HEK293T (cell line): ENCODE results near the gene P3H2.

ENCODE experiments used
- CTCF ChIA-PET: fragments of 350-600 bp; formaldehyde crosslinking; extraction: SDS; loops from one replicate; lab custom pipeline; 2021; ENCODE audit warnings: antibody characterized with exemption, inconsistent platforms; lab: Yijun Ruan, JAX
- POLR2A ChIA-PET: fragments of 350-600 bp; formaldehyde crosslinking; extraction: SDS; loops from one replicate; lab custom pipeline; 2020; ENCODE audit warnings: antibody characterized with exemption, inconsistent platforms; lab: Yijun Ruan, JAX
- DNase-seq: peaks from one replicate; pipeline ENCODE4 v3.0.0; 2012; ENCODE audit warnings: mixed read lengths; ENCODE audit errors: extremely low spot score
- ARNT ChIP-seq: fragments of 450-650 bp; IDR thresholded peaks from 2 replicates; pipeline ENCODE4 v1.6.1; 2017; ENCODE audit warnings: mild to moderate bottlenecking
- BHLHE40 ChIP-seq: fragments of 450-650 bp; IDR thresholded peaks from 2 replicates; pipeline ENCODE4 v1.6.1; 2016; ENCODE audit warnings: mild to moderate bottlenecking, moderate library complexity, borderline replicate concordance
- CTBP1 ChIP-seq: fragments of 450-650 bp; IDR thresholded peaks from 2 replicates; pipeline ENCODE4 v1.6.1; 2016; ENCODE audit warnings: borderline replicate concordance
- ELF4 ChIP-seq: fragments of 450-650 bp; IDR thresholded peaks from 2 replicates; pipeline ENCODE4 v1.6.1; 2017; ENCODE audit warnings: antibody characterized with exemption
- FOXA1 ChIP-seq: fragments of 450-650 bp; IDR thresholded peaks from 2 replicates; pipeline ENCODE4 v1.6.1; 2016; ENCODE audit warnings: mild to moderate bottlenecking
- FOXK2 ChIP-seq: fragments of 450-650 bp; IDR thresholded peaks from 2 replicates; pipeline ENCODE4 v1.6.1; 2016; ENCODE audit warnings: mild to moderate bottlenecking
- FOXM1 ChIP-seq: fragments of 450-650 bp; IDR thresholded peaks from 2 replicates; pipeline ENCODE4 v1.6.1; 2017; ENCODE audit warnings: mild to moderate bottlenecking, borderline replicate concordance
- HDGF ChIP-seq: fragments of 450-650 bp; IDR thresholded peaks from 2 replicates; pipeline ENCODE4 v1.6.1; 2017; ENCODE audit warnings: antibody characterized with exemption, borderline replicate concordance
- L3MBTL2 ChIP-seq: fragments of 450-650 bp; conservative IDR thresholded peaks from 2 replicates; pipeline ENCODE4 v1.6.1; 2016; ENCODE audit warnings: mild to moderate bottlenecking
- LEF1 ChIP-seq: fragments of 450-650 bp; IDR thresholded peaks from 2 replicates; pipeline ENCODE4 v1.6.1; 2017; ENCODE audit warnings: mild to moderate bottlenecking, borderline replicate concordance
- NFRKB ChIP-seq: fragments of 450-650 bp; IDR thresholded peaks from 2 replicates; pipeline ENCODE4 v1.6.1; 2016; ENCODE audit warnings: mild to moderate bottlenecking, moderate library complexity
- PKNOX1 ChIP-seq: fragments of 450-650 bp; IDR thresholded peaks from 2 replicates; pipeline ENCODE4 v1.6.1; 2016
- SP1 ChIP-seq: fragments of 450-650 bp; IDR thresholded peaks from 2 replicates; pipeline ENCODE4 v1.6.1; 2017
- SUZ12 ChIP-seq: fragments of 450-650 bp; IDR thresholded peaks from 2 replicates; pipeline ENCODE4 v1.6.1; 2016; ENCODE audit warnings: mild to moderate bottlenecking
- TARDBP ChIP-seq: fragments of 450-650 bp; IDR thresholded peaks from 2 replicates; pipeline ENCODE4 v1.6.1; 2016
- ZNF384 ChIP-seq: fragments of 450-650 bp; IDR thresholded peaks from 2 replicates; pipeline ENCODE4 v1.6.1; 2016

Gene P3H2

GRCh38 chr3:190048932-190049441, 71.7 kb downstream of the P3H2 start:
- CTCF ChIA-PET: no interaction called here

GRCh38 chr3:190044974-190045373, 75.7 kb downstream of the P3H2 start:
- ChIA-PET CTCF (interaction anchor here (0.7 kb wide), 1 partner anchor 39 kb away, joined by 3 read pairs; no protein-coding TSS in a partner anchor), POLR2A (no interaction called here)
- TF ChIP-seq SP1 (no peak), FOXA1 (no peak)
- DNase-seq: no peak

More at GRCh38 chr3:190048932-190049441, 71.7 kb downstream of the P3H2 start:
- TF ChIP-seq HDGF (no peak), ARNT (no peak), NFRKB (no peak)
- POLR2A ChIA-PET: no interaction called here
- DNase-seq: no peak

- ChIA-PET POLR2A (no interaction called here), CTCF (interaction anchor here (0.6 kb wide), 1 partner anchor 32 kb away, joined by 3 read pairs; no protein-coding TSS in a partner anchor)
- DNase-seq: no peak
- no peak for TF ChIP-seq PKNOX1
These were observed 76.6 kb downstream of the P3H2 start for GRCh38 chr3:190044142-190044541.

- CTCF ChIA-PET: interaction anchor here (0.6 kb wide), 1 partner anchor 31 kb away, joined by 3 read pairs; no protein-coding TSS in a partner anchor
- DNase-seq: no peak
- TF ChIP-seq LEF1 (no peak), FOXK2 (no peak), NFRKB (no peak), FOXM1 (no peak), ARNT (no peak), SUZ12 (no peak), PKNOX1 (no peak), SP1 (no peak), BHLHE40 (no peak), FOXA1 (no peak), ZNF384 (no peak), TARDBP (no peak)
- POLR2A ChIA-PET: no interaction called here
These were observed 77.0 kb downstream of the P3H2 start for GRCh38 chr3:190043741-190044140.

GRCh38 chr3:190042558-190042957, 78.1 kb downstream of the P3H2 start:
- CTCF ChIA-PET: no interaction called here
- TF ChIP-seq FOXA1 (no peak), SP1 (no peak), FOXK2 (no peak), LEF1 (no peak), ZNF384 (no peak), TARDBP (no peak), FOXM1 (no peak), HDGF (no peak), PKNOX1 (no peak), SUZ12 (no peak), CTBP1 (no peak), L3MBTL2 (no peak)
- DNase-seq: no peak
- POLR2A ChIA-PET: no interaction called here

GRCh38 chr3:190041333-190042041, 79.2 kb downstream of the P3H2 start:
- no peak for DNase-seq
- CTCF ChIA-PET: no interaction called here
- POLR2A ChIA-PET: no interaction called here
- TF ChIP-seq PKNOX1: no peak
- no peak for TF ChIP-seq CTBP1
- TF ChIP-seq SP1: no peak
- TF ChIP-seq FOXA1: no peak
- no peak for TF ChIP-seq ZNF384
- no peak for TF ChIP-seq SUZ12
- no peak for TF ChIP-seq L3MBTL2
- no peak for TF ChIP-seq LEF1
- no peak for TF ChIP-seq ELF4
- no peak for TF ChIP-seq FOXM1
- no peak for TF ChIP-seq FOXK2
- no peak for TF ChIP-seq BHLHE40
- TF ChIP-seq TARDBP: no peak
- TF ChIP-seq HDGF: no peak
- no peak for TF ChIP-seq NFRKB
- TF ChIP-seq ARNT: no peak
